H9 (cell line): ENCODE measurements around the gene ESM1. TPM values are rescaled to one million over a fixed set of nuclear protein-coding genes. Genes with fewer than 3 reads are reported as not detected.

Experiments used
- DNase-seq: peaks from one replicate; pipeline ENCODE4 v3.0.0-alpha.2; 2017
- H2AFZ ChIP-seq: one replicate; pipeline ENCODE4 v1.6.1; 2013; ENCODE audit warnings: mild to moderate bottlenecking, low read length, control low read depth, moderate library complexity
- H2AK5ac ChIP-seq: 2 replicates; pipeline ENCODE4 v1.6.1; 2013; ENCODE audit warnings: low read length, control low read depth, mixed read lengths; ENCODE audit not compliant: insufficient read length
- H2BK120ac ChIP-seq: one replicate; pipeline ENCODE4 v1.6.1; 2013; ENCODE audit warnings: low read depth, mild to moderate bottlenecking, low read length, control low read depth, inconsistent platforms; ENCODE audit not compliant: poor library complexity, severe bottlenecking
- H2BK12ac ChIP-seq: 2 replicates; pipeline ENCODE4 v1.6.1; 2013; ENCODE audit warnings: low read length, control low read depth, mixed read lengths, low read depth; ENCODE audit not compliant: insufficient read length
- H2BK15ac ChIP-seq: 2 replicates; pipeline ENCODE4 v1.6.1; 2013; ENCODE audit warnings: low read depth, low read length, control low read depth
- H2BK20ac ChIP-seq: one replicate; pipeline ENCODE4 v1.6.1; 2013; ENCODE audit warnings: low read depth, mild to moderate bottlenecking, low read length, control low read depth, inconsistent platforms; ENCODE audit not compliant: poor library complexity, severe bottlenecking
- H2BK5ac ChIP-seq: 2 replicates; pipeline ENCODE4 v1.6.1; 2013; ENCODE audit warnings: low read length, control low read depth, mixed read lengths; ENCODE audit not compliant: insufficient read length
- H3K14ac ChIP-seq: 2 replicates; pipeline ENCODE4 v1.6.1; 2013; ENCODE audit warnings: low read length, control low read depth; ENCODE audit not compliant: insufficient read depth
- H3K18ac ChIP-seq: 2 replicates; pipeline ENCODE4 v1.6.1; 2013; ENCODE audit warnings: low read depth, mild to moderate bottlenecking, mixed read lengths, low read length, control low read depth; ENCODE audit not compliant: insufficient read length
- H3K23ac ChIP-seq: 2 replicates; pipeline ENCODE4 v1.6.1; 2013; ENCODE audit warnings: low read length, control low read depth, mixed read lengths, low read depth; ENCODE audit not compliant: insufficient read length
- H3K23me2 ChIP-seq: 2 replicates; pipeline ENCODE4 v1.6.1; 2013; ENCODE audit warnings: low read depth, mild to moderate bottlenecking, mixed read lengths, low read length, control low read depth; ENCODE audit not compliant: insufficient read length, poor library complexity, severe bottlenecking
- H3K27ac ChIP-seq: 2 replicates; pipeline ENCODE4 v1.5.1; 2013; ENCODE audit warnings: low read length, control low read depth, mixed read lengths, low read depth; ENCODE audit not compliant: insufficient read length
- H3K27me3 ChIP-seq: 2 replicates; pipeline ENCODE4 v1.6.1; 2013; ENCODE audit warnings: low read length, control low read depth, inconsistent platforms; ENCODE audit not compliant: insufficient read depth
- H3K4ac ChIP-seq: 2 replicates; pipeline ENCODE4 v1.6.1; 2013; ENCODE audit warnings: low read depth, mild to moderate bottlenecking, control low read depth, inconsistent platforms, low read length, moderate library complexity
- H3K4me1 ChIP-seq: 2 replicates; pipeline ENCODE4 v1.6.1; 2013; ENCODE audit warnings: low read length, control low read depth, inconsistent platforms; ENCODE audit not compliant: insufficient read depth
- H3K4me2 ChIP-seq: 2 replicates; pipeline ENCODE4 v1.6.1; 2013; ENCODE audit warnings: low read length, control low read depth, mixed read lengths; ENCODE audit not compliant: insufficient read length, insufficient read depth
- H3K56ac ChIP-seq: 2 replicates; pipeline ENCODE4 v1.6.1; 2013; ENCODE audit warnings: low read depth, mild to moderate bottlenecking, mixed read lengths, low read length, control low read depth; ENCODE audit not compliant: insufficient read length
- H3K79me1 ChIP-seq: 2 replicates; pipeline ENCODE4 v1.6.1; 2013; ENCODE audit warnings: low read depth, mild to moderate bottlenecking, moderate library complexity, low read length, control low read depth, inconsistent platforms; ENCODE audit not compliant: insufficient read depth, poor library complexity, severe bottlenecking
- H3K79me2 ChIP-seq: 2 replicates; pipeline ENCODE4 v1.6.1; 2013; ENCODE audit warnings: low read length, control low read depth, inconsistent platforms; ENCODE audit not compliant: insufficient read depth
- H3K9ac ChIP-seq: 2 replicates; pipeline ENCODE4 v1.6.1; 2013; ENCODE audit warnings: low read length, control low read depth, mixed read lengths; ENCODE audit not compliant: insufficient read length; ENCODE audit errors: extremely low read depth
- H3K9me3 ChIP-seq: one replicate; pipeline ENCODE4 v1.6.1; 2013; ENCODE audit warnings: low read depth, low read length, inconsistent platforms; ENCODE audit not compliant: control insufficient read depth
- H3T11ph ChIP-seq: one replicate; pipeline ENCODE4 v1.6.1; 2013; ENCODE audit warnings: mild to moderate bottlenecking, low read length, control low read depth, inconsistent platforms
- H4K20me1 ChIP-seq: one replicate; pipeline ENCODE4 v1.6.1; 2013; ENCODE audit not compliant: control insufficient read depth, insufficient read length, insufficient read depth
- H4K5ac ChIP-seq: 2 replicates; pipeline ENCODE4 v1.6.1; 2013; ENCODE audit warnings: low read depth, mild to moderate bottlenecking, mixed read lengths, low read length, control low read depth; ENCODE audit not compliant: insufficient read length
- H4K8ac ChIP-seq: replicated peaks from 2 replicates; pipeline ENCODE4 v1.6.1; 2013; ENCODE audit warnings: low read length, control low read depth, mixed read lengths, low read depth; ENCODE audit not compliant: insufficient read length
- H4K91ac ChIP-seq: 2 replicates; pipeline ENCODE4 v1.6.1; 2013; ENCODE audit warnings: low read depth, mild to moderate bottlenecking, moderate library complexity, mixed read lengths, low read length, control low read depth; ENCODE audit not compliant: insufficient read length
- H3K27ac Mint-ChIP-seq, 3 experiments: 2 replicates in 2 of 3; 3 replicates in 1 of 3; pipeline ENCODE4 v1.8.0; 2020 to 2021; ENCODE audit warnings: mixed read lengths in 3 of 3, mild to moderate bottlenecking in 1 of 3, moderate library complexity in 1 of 3
- H3K27me3 Mint-ChIP-seq: 2 replicates; pipeline ENCODE4 v1.8.0; 2021; ENCODE audit warnings: low read depth, mild to moderate bottlenecking, moderate library complexity, mixed read lengths
- H3K36me3 Mint-ChIP-seq, 3 experiments: 2 replicates in 2 of 3; 3 replicates in 1 of 3; pipeline ENCODE4 v1.8.0; 2020 to 2021; ENCODE audit warnings: low read depth in 3 of 3, mixed read lengths in 3 of 3; ENCODE audit not compliant: insufficient read depth in 1 of 3
- H3K4me1 Mint-ChIP-seq, 2 experiments: 2 replicates each; pipeline ENCODE4 v1.8.0; 2020; ENCODE audit warnings: mixed read lengths in 2 of 2
- H3K4me3 Mint-ChIP-seq, 2 experiments: 2 replicates in 1 of 2; 3 replicates in 1 of 2; pipeline ENCODE4 v1.8.0; 2020 to 2021; ENCODE audit warnings: mild to moderate bottlenecking in 2 of 2, mixed read lengths in 2 of 2, moderate library complexity in 1 of 2
- H3K9me3 Mint-ChIP-seq, 2 experiments: 2 replicates in 1 of 2; 3 replicates in 1 of 2; pipeline ENCODE4 v1.8.0; 2020; ENCODE audit warnings: mild to moderate bottlenecking in 2 of 2, mixed read lengths in 2 of 2, moderate library complexity in 1 of 2
- WGBS: extraction: QIAGEN DNeasy Blood & Tissue Kit; methylation state at CpG from one replicate; pipeline ENCODE4 v1.1.7; 2013; ENCODE audit warnings: missing lambda C conversion rate, low lambda C conversion rate, mixed read lengths; ENCODE audit not compliant: insufficient read length; ENCODE audit errors: extremely low coverage; 5-methylcytosine and 5-hydroxymethylcytosine counted together
- total RNA-seq: library from RNA; stranded (reverse); gene quantifications from 2 replicates; pipeline ENCODE4 v1.2.1, GENCODE V29; 2021
- TF ChIP-seq, protein P1 (sequence below): fragments of 200-600 bp; sonication (generic); conservative IDR thresholded peaks from 3 replicates; pipeline ENCODE4 v1.8.0; 2021; ENCODE audit warnings: antibody characterized with exemption, mild to moderate bottlenecking

Gene ESM1
- total RNA-seq, 1 experiment from 2014 or later, result not detected

DNA sequence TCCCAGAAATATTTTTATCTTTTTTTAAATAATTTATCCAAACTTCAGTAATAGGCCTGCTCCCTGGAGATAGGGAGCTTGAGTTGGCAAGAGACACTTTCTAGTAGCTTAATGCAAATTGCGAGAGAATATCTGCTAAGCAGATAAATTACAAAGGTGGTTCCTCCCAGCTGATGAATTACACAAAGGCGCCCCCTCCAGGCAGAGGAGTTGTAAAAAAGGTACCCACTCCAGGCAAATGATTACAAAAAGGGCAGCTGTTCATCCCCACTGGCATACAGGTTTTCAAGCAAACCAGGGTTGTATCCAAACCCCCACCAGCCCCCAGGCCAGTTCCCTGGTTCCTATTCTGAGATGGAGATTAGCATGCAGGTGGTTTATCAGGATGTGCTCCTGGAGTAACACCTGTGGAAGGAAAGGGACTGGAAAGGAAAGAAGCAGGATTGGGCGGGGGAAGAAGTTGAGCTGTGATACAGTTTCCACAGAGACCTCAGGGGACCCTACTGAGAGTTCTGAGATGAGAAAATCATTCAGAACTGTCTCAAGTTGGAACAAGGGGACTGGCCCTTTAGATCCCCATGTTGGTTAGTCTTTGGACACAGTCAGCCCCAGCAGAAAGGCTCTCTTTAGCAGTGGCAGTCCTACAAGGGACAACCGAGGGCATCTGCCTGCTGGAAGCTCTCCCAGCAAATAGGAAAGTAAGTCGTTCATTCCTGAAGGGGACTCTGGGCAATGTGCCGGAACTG, 25.5 kb downstream of the ESM1 start:
- H3K27me3 ChIP-seq, result no peaks in the 10 kb centered on the region
- H3K27me3 Mint-ChIP-seq, result no peaks in the 10 kb centered on the region
- H3K9ac ChIP-seq, result no peak overlapping the region
- no peak overlapping the region for H3K4me3 Mint-ChIP-seq
- H2BK12ac ChIP-seq, result no peak overlapping the region
- no peak overlapping the region for H2BK20ac ChIP-seq
- H2AFZ ChIP-seq, result no peak overlapping the region
- peak; percentile 67 for DNase-seq
- H2BK15ac ChIP-seq, result no peak overlapping the region
- H4K20me1 ChIP-seq, result no peaks in the 10 kb centered on the region
- H3K9me3 Mint-ChIP-seq, result no peaks in the 10 kb centered on the region; a peak in 1 of 5 replicates
- no peak overlapping the region for H3K4me2 ChIP-seq
- TF ChIP-seq, protein P1, sequence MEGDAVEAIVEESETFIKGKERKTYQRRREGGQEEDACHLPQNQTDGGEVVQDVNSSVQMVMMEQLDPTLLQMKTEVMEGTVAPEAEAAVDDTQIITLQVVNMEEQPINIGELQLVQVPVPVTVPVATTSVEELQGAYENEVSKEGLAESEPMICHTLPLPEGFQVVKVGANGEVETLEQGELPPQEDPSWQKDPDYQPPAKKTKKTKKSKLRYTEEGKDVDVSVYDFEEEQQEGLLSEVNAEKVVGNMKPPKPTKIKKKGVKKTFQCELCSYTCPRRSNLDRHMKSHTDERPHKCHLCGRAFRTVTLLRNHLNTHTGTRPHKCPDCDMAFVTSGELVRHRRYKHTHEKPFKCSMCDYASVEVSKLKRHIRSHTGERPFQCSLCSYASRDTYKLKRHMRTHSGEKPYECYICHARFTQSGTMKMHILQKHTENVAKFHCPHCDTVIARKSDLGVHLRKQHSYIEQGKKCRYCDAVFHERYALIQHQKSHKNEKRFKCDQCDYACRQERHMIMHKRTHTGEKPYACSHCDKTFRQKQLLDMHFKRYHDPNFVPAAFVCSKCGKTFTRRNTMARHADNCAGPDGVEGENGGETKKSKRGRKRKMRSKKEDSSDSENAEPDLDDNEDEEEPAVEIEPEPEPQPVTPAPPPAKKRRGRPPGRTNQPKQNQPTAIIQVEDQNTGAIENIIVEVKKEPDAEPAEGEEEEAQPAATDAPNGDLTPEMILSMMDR, result peak; percentile 72
- H3K79me2 ChIP-seq, result no peaks in the 10 kb centered on the region
- no peak overlapping the region for H3K56ac ChIP-seq
- H3K9me3 ChIP-seq, result no peaks in the 10 kb centered on the region
- H2AK5ac ChIP-seq, result no peak overlapping the region
- WGBS, result no CpG with 5 or more reads among the region's 6 CpGs
- no peak overlapping the region for H3T11ph ChIP-seq
- no peaks in the 10 kb centered on the region for H3K36me3 Mint-ChIP-seq
- H3K4ac ChIP-seq, result no peak overlapping the region
- H3K79me1 ChIP-seq, result no peaks in the 10 kb centered on the region
- no peak overlapping the region for H2BK5ac ChIP-seq
- no peak overlapping the region for H4K5ac ChIP-seq
- no peak overlapping the region for H3K14ac ChIP-seq
- no peaks in the 10 kb centered on the region for H3K23me2 ChIP-seq
- no peak overlapping the region for H2BK120ac ChIP-seq
- peaks cover 0 to 2% of the 10 kb centered on the region in 2 experiments; a peak in 1 of 4 replicates for H3K4me1 Mint-ChIP-seq
- no peak overlapping the region for H4K91ac ChIP-seq
- H3K4me1 ChIP-seq, result no peaks in the 10 kb centered on the region
- H3K27ac ChIP-seq, result no peak overlapping the region
- no peak overlapping the region for H3K18ac ChIP-seq
- H3K23ac ChIP-seq, result no peak overlapping the region
- H3K27ac Mint-ChIP-seq, result peak overlapping the region in 1 of 3 experiments; percentile 29; a peak in 1 of 7 replicates
- H4K8ac ChIP-seq, result no peak overlapping the region
